Measurements from ENCODE around the gene ZBTB7C. TPM values are rescaled to one million over a fixed set of nuclear protein-coding genes. Genes with fewer than 3 reads are reported as not detected.

The ZBTB7C gene
- total RNA-seq, 1 donor from 2014 or later: 2.7 TPM

- Histone ChIP-seq H3K4me3 (no peak overlapping the region), H3K4me1 (no peaks in the 10 kb centered on the region), H3K27ac (replicated peaks) (no peak overlapping the region), H3K36me3 (no peaks in the 10 kb centered on the region), H3K9me3 (replicated peaks) (no peaks in the 10 kb centered on the region), H3K27me3 (ENCODE audit: low read depth) (peaks cover 4% of the 10 kb centered on the region)
- intact Hi-C loops (cut with micrococcal nuclease): no loop called here
- TF ChIP-seq CTCF (IDR thresholded peaks at IDR 0.05; ENCODE audit: borderline replicate concordance): no peak
- DNase-seq: no peak
Measured at GRCh38 chr18:48064978-48065600, 344.1 kb downstream of the ZBTB7C start.

- no peak for DNase-seq
- H3K27ac ChIP-seq (replicated peaks): no peak overlapping the region
- no peaks in the 10 kb centered on the region for H3K4me1 ChIP-seq
- no peak overlapping the region for H3K4me3 ChIP-seq
- no peak for TF ChIP-seq CTCF (IDR thresholded peaks at IDR 0.05; ENCODE audit: borderline replicate concordance)
- H3K9me3 ChIP-seq (replicated peaks): no peaks in the 10 kb centered on the region
- H3K36me3 ChIP-seq: no peaks in the 10 kb centered on the region
- peaks cover 4% of the 10 kb centered on the region for H3K27me3 ChIP-seq (ENCODE audit: low read depth)
- intact Hi-C loops (cut with micrococcal nuclease): no loop called here
Measured at GRCh38 chr18:48061781-48062570, 347.2 kb downstream of the ZBTB7C start.

- no peaks in the 10 kb centered on the region for H3K9me3 ChIP-seq (replicated peaks)
- no peak overlapping the region for H3K4me3 ChIP-seq
- no peak for TF ChIP-seq CTCF (IDR thresholded peaks at IDR 0.05; ENCODE audit: borderline replicate concordance)
- intact Hi-C loops (cut with micrococcal nuclease): no loop called here
- H3K36me3 ChIP-seq: no peaks in the 10 kb centered on the region
- H3K4me1 ChIP-seq: no peaks in the 10 kb centered on the region
- no peak for DNase-seq
- H3K27me3 ChIP-seq (ENCODE audit: low read depth): peaks cover 4% of the 10 kb centered on the region
- no peak overlapping the region for H3K27ac ChIP-seq (replicated peaks)
Measured at GRCh38 chr18:48060970-48061369, 348.2 kb downstream of the ZBTB7C start.

- no peaks in the 10 kb centered on the region for H3K9me3 ChIP-seq (replicated peaks)
- no peaks in the 10 kb centered on the region for H3K36me3 ChIP-seq
- DNase-seq: no peak
- no peak overlapping the region for H3K27ac ChIP-seq (replicated peaks)
- TF ChIP-seq CTCF (IDR thresholded peaks at IDR 0.05; ENCODE audit: borderline replicate concordance): no peak
- no peak overlapping the region for H3K4me3 ChIP-seq
- H3K4me1 ChIP-seq: no peaks in the 10 kb centered on the region
- peaks cover 4% of the 10 kb centered on the region for H3K27me3 ChIP-seq (ENCODE audit: low read depth)
- intact Hi-C loops (cut with micrococcal nuclease): no loop called here
Measured at GRCh38 chr18:48060346-48060745, 348.8 kb downstream of the ZBTB7C start.

- H3K36me3 ChIP-seq: no peaks in the 10 kb centered on the region
- TF ChIP-seq CTCF (IDR thresholded peaks at IDR 0.05; ENCODE audit: borderline replicate concordance): no peak
Measured at GRCh38 chr18:48059455-48060010, 349.6 kb downstream of the ZBTB7C start.

More at GRCh38 chr18:48059455-48060010, 349.6 kb downstream of the ZBTB7C start:
- peaks cover 4% of the 10 kb centered on the region for H3K4me1 ChIP-seq
- H3K27ac ChIP-seq (replicated peaks): no peak overlapping the region
- no peaks in the 10 kb centered on the region for H3K9me3 ChIP-seq (replicated peaks)
- intact Hi-C loops (cut with micrococcal nuclease): no loop called here
- no peak for DNase-seq
- H3K4me3 ChIP-seq: no peak overlapping the region
- peaks cover 4% of the 10 kb centered on the region for H3K27me3 ChIP-seq (ENCODE audit: low read depth)

All from left ventricle myocardium inferior (tissue), 1 donor.